PC-3 (cell line): ENCODE results near the gene SELENOF.
A peak's percentile ranks its signal among the peaks of the same experiment; 100 is the strongest.

Experiments
- EZH2 ChIP-seq: fragments of 300-600 bp; sonication (generic); IDR thresholded peaks from one replicate; pipeline ENCODE4 v1.6.1; 2017; ENCODE audit warnings: antibody characterized with exemption, mild to moderate bottlenecking, low read length; ENCODE audit not compliant: unreplicated experiment
- EZH2phosphoT487 ChIP-seq: fragments of 300-600 bp; sonication (generic); IDR thresholded peaks from 2 replicates; pipeline ENCODE4 v1.6.1; 2018; ENCODE audit warnings: mild to moderate bottlenecking, antibody characterized with exemption, low read length, borderline replicate concordance
- TF ChIP-seq, protein P1 (sequence below): fragments of 300-600 bp; sonication (generic); conservative IDR thresholded peaks from 2 replicates; pipeline ENCODE4 v1.5.1; 2017; ENCODE audit warnings: antibody characterized with exemption, low read depth, mild to moderate bottlenecking, low read length

DNA sequence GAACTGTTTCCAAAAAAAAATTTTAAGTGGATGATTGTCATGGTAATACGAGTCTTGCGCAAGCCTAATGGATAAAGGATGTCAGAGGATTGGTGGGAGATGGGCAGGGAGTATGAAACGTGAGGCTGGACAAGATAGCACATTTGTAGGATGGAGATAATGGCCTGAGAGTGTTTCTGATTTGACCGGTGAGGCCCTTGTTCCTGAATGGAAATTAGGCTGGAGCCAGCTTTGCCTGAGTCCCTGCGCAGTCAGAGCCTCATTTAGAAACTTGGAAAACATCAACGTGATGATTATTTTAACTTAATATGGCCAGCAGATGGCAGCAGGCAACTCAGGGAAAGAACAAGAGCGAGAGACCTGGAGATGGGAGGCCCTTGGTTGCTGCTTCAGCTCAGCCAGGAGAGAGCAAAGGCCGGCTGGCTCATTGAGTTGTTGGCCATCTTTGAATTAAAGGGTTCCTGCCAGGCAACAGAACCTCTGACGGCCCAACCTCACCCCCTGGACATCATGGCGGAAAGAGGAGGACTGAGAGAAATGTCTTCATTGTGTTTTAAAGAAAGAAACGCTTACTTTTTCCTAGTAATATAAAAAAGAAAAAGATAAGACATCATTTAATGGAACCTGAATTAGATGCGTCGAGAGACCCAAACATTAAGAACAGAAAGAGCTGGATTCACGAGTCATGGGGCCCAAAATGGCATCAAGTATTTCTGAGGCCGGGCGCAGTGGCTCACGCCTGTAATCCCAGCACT lies 80.3 kb downstream of the SELENOF start:
- TF ChIP-seq, protein P1, sequence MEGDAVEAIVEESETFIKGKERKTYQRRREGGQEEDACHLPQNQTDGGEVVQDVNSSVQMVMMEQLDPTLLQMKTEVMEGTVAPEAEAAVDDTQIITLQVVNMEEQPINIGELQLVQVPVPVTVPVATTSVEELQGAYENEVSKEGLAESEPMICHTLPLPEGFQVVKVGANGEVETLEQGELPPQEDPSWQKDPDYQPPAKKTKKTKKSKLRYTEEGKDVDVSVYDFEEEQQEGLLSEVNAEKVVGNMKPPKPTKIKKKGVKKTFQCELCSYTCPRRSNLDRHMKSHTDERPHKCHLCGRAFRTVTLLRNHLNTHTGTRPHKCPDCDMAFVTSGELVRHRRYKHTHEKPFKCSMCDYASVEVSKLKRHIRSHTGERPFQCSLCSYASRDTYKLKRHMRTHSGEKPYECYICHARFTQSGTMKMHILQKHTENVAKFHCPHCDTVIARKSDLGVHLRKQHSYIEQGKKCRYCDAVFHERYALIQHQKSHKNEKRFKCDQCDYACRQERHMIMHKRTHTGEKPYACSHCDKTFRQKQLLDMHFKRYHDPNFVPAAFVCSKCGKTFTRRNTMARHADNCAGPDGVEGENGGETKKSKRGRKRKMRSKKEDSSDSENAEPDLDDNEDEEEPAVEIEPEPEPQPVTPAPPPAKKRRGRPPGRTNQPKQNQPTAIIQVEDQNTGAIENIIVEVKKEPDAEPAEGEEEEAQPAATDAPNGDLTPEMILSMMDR, result peak; percentile 81
- TF ChIP-seq EZH2 (no peak), EZH2phosphoT487 (no peak)
